Skin of body (tissue), 2 donors: ENCODE data around the gene UGT1A3. TPM values are rescaled to one million over a fixed set of nuclear protein-coding genes. Genes with fewer than 3 reads are reported as not detected.
"Not testable (repeated sequence)": the region's sequence is repeated elsewhere in the genome, so short reads cannot be mapped to it uniquely, and the experiment has no call there.

ENCODE experiments used
- DNase-seq: peaks from one replicate; lab custom pipeline; 2025; lab: John Stamatoyannopoulos, UW
- total RNA-seq: library from RNA; depleted of rRNA; stranded (reverse); fragments of >200 nt; gene quantifications from one replicate; pipeline ENCODE4 v1.2.3, GENCODE V29; 2014

The UGT1A3 gene
- total RNA-seq, 1 donor from 2014 or later = not detected

DNA sequence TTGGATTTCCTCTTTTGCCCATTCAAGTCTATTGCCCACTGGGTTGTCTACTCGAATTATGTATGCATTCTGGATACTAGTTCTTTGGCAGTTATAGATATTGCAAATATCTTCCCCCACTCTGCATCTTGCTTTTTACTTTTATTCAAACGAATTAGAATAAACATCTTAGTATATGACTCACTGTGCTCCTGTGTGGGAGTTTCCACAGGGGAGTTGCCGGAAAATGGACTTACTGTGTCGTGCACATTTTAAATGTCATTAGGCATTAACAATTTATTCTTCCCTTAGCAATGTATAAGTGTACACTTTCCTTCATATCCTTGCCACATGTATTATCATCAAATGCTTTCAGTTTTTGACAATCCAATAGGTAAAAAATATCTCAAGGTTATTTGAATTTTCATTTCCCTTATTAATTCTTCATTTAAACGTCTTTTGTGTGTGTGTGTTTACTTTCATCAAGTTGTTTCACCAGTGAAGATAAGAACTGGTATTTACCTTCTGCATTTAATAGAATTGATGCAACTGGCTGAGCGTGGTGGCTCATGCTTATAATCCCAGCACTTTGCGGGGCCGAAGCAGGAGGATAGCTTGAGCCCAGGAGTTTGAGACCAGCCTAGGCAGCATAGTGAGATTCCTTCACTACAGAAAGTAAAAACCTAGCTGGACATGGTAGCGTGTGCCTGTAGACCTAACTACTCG is 20.8 kb upstream of the UGT1A3 start:
- no peak for DNase-seq

DNA sequence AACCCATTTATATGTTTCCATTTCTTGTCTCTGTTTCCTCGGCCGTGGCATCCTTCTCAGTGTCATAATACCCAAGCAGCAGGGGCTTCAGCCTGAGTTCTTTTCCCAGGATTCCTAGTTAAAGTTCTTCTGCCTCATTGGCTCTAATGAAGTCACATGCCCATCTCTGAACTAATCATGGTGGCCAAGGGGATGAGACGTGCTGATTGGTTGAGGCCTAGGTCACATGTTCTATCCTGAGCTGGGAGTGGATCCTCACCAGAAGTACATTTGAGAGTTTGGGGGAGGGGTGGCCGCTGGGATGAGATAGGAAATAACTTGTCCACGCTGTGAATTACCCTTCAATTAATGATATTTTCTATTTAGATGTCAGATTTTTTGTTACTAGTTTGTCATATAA is 19.9 kb upstream of the UGT1A3 start:
- no peak for DNase-seq

DNA sequence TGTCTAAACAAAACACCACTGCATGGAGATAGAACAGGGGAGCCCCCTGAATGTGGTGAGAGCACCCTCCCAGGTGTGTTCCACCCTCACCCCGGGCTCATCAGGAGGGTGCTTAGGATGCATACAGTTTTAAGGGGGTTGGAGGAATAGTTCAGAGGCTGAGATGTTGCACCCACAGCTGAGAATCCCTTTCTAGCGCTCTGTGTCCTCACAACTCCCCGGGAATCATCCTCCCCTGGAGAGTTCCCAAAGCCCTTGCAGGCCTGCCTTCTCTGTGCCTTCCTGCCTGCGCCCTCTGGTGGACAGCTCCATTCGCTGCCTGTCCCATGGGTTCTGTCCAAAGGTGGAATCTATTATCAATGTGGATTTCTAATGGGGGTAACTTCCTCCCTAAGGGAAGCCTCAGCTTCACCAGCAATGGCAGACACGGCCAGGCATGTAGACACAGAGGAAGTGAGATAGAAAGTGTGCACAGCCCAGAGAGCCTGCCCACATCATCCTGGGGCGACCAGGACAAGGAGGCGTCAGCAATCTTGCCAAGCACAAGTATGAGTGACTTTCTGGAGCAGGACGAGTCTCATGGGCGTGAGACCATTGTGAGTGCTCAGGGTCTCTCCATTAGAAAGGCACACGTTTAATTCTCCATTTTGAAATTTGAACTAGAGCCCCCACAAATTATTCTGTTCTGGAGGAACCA is 17.4 kb upstream of the UGT1A3 start:
- peak; percentile 11 for DNase-seq

- no peak for DNase-seq
These were observed 16.1 kb upstream of the UGT1A3 start, which contains the start of gene UGT1A5 for GRCh38 chr2:233712611-233713261. UGT1A5 (plus strand) TSS chr2:233712907; CDS start chr2:233712992, 85 bp downstream.

DNA sequence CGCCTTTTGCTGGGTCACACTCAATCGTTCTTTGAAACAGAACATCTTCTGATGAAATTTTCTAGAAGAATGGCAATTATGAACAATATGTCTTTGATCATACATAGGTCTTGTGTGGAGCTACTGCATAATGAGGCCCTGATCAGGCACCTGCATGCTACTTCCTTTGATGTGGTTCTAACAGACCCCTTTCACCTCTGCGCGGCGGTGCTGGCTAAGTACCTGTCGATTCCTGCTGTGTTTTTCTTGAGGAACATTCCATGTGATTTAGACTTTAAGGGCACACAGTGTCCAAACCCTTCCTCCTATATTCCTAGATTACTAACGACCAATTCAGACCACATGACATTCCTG is 15.6 kb upstream of the UGT1A3 start:
- no peak for DNase-seq

GRCh38 chr2:233714121-233714520 is 14.7 kb upstream of the UGT1A3 start:
- no peak for DNase-seq

DNA sequence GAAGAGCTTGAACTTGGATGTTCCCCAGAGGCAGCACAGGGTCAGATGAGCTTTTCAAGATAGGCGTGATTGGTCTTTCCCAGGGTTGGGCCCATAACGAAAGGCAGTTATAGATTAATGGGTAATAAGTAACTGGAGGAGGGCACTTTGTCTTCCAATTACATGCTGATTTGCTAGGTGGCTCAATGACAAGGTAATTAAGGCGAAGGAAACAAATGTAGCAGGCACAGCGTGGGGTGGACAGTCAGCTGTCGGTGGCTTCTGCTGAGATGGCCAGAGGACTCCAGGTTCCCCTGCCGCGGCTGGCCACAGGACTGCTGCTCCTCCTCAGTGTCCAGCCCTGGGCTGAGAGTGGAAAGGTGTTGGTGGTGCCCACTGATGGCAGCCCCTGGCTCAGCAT is 10.3 kb upstream of the UGT1A3 start, which contains the start of gene UGT1A4:
Gene UGT1A4 (plus strand): TSS at position 185 of the 400 bp plus-strand sequence. CDS start 85 bp downstream, at position 270.
- no peak for DNase-seq

- not testable (repeated sequence) for DNase-seq
These were observed 8.2 kb downstream of the UGT1A3 start for GRCh38 chr2:233736868-233737653.

- no peak for DNase-seq
These were observed 12.0 kb downstream of the UGT1A3 start for GRCh38 chr2:233740870-233741269.

DNA sequence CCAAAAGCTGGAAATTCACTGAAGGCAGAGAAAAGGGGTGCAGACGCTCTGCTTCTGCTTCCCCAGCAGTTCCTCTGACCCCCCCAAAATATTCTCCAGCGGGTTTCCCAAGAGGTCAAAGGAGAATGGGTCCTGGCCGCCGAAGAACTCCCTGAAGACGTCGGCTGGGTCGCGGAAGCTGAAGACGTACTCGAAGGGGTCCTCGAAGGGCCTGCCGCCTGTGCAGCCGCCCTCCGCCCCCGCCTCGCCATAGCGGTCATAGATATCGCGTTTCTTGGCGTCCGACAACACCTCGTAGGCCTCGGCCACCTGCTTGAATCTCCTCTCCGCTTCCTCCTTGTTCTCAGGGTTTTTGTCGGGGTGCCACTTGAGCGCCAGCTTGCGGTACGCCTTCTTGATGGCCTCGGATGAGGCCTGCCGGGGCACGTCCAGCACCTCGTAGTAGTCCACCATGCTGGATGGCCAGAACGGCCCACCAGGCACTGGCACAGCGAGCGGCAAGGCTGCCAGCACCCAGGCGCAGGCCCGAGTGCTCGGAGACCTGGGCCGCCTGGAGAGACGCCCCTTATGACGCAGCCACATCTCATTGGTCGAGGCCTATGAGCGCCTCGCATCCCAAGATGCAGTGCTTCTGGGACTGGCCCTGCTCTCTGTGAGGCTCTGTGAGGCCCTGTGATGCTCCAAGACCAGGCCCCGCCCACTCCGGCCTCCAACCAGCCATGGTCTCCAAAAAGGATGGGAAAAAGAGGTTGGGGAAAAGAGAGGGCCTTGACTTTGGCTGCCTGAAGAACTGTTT is 14.8 kb downstream of the UGT1A3 start:
- no peak for DNase-seq

- DNase-seq = no peak
These were observed 16.4 kb downstream of the UGT1A3 start for GRCh38 chr2:233745073-233745755.

DNA sequence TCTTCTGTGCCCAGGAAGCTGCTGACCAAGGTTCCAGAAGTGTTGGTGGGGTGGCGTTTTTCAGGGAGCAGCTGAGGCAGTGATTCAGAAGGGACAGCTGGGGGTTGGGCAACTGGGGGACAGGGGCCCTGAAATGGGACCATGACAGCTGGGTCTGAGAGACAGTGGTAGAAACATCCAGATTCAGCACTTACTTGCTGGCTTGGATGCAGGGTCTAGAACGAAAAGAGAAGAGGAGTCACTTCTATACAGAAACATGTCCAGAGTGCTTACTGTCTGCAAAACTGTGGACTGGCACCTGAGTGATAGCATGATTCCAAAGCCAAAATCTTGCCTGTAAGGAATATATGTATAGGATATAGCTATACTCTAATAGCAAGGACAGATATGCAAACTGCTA is 17.0 kb downstream of the UGT1A3 start:
- DNase-seq = not testable (repeated sequence)

DNA sequence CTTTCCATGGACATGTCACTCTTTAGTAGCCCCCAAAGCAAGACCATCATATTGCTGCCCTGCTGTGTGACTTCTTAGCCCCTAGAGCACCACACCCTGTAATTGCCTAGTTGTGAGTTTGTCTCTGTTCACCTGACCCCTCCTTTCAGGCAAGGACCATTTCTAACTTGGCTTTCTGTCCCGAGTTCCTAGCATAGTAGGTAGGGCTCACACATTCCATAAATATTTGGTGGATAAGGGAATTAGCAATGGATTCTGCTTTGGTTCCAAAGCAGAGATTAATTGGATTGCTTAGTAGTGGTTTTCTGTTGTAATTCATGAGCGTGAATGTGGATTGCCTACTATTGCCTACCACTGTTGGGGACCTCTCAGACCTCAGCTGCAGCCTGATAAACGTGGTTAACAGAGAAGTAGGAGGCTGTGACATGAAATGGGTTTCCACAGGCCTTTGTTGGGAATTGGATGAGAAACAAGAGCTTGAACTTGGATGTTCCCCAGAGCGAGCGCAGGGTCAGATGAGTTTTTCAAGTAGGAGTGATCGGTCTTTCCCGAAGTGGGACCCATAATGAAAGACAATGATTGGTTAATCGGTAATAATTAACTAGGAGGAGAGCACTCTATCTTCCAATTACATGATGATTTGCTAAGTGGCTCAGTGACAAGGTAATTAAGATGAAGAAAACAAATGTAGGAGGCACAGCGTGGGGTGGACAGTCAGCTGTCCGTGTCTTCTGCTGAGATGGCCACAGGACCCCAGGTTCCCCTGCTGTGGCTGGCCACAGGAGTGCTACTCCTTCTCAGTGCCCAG is 17.8 kb downstream of the UGT1A3 start:
- DNase-seq = no peak

DNA sequence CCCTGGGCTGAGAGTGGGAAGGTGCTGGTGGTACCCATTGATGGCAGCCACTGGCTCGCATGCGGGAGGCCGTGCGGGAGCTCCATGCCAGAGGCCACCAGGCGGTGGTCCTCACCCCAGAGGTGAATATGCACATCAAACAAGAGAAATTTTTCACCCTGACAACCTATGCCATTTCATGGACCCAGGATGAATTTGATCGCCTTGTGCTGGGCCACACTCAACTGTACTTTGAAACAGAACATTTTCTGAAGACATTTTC is 18.4 kb downstream of the UGT1A3 start:
- DNase-seq = no peak

DNA sequence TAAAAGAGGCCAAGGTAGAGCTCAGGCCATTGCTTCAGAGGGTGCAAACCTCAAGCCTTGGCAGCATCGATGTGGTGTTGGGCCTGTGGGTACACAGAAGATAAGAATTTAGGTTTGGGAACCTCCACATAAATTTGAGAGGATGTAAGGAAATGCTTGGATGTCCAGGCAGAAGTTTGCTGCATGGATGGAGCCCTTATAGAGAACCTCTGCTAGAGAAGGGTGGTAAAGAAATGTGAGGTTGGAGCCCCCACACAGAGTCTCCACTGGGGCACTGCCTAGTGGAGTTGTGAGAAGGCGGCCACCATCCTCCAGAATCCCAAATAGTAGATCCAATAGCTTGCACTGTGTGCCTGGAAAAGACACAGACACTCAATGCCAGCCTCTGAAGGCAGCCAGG is 21.8 kb downstream of the UGT1A3 start:
- not testable (repeated sequence) for DNase-seq

- not testable (repeated sequence) for DNase-seq
These were observed 22.6 kb downstream of the UGT1A3 start for GRCh38 chr2:233751212-233752009.

DNA sequence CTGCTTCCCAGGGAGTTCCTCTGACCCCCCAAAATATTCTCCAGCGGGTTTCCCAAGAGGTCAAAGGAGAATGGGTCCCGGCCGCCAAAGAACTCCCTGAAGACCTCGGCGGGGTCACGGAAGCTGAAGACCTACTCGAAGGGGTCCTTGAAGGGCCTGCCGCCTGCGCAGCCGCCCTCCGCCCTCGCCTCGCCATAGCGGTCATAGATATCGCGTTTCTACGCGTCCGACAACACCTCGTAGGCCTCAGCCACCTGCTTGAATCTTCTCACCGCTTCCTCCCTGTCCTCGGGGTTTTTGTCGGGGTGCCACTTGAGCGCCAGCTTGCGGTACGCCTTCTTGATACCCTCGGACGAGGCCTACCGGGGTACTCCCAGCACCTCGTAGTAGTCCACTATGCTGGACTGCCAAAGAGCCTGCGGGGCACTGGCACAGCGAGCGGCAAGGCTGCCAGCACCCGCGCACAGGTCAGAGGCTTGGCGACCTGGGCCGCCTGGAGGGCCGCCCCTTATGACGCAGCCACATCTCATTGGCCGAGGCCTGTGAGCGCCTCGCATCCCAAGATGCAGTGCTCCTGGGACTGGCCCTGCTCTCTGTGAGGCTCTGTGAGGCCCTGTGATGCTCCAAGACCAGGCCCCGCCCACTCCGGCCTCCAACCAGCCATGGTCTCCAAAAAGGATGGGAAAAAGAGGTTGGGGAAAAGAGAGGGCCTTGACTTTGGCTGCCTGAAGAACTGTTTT is 26.2 kb downstream of the UGT1A3 start:
- DNase-seq = no peak
